ENCODE results near the gene ANLN. TPM values are rescaled to one million over a fixed set of nuclear protein-coding genes. Genes with fewer than 3 reads are reported as not detected.

The ANLN gene
- polyA plus RNA-seq, 3 donors, result 0.12 to 1.1 (median 0.25) TPM

DNA sequence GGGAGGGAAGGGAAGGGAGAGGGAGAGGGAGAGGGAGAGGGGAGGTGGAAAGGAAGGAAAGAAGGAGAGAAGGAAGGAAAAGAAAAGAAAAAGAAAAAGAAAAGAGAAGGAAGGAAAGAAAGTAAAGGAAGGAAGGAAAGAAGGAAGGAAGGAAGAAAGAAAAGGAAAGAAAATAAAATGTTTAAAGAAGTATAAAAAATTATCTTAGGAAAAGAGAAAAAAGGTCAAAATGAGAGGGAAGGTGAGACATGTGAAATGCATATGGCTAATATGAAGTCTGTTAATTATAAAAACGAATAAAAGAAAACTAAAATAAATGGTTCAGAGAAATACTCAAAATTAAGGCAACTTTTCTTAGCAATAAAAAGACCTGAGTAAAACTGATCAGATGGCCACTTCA is 46.1 kb upstream of the ANLN start:
- H3K27ac Mint-ChIP-seq, result no peak overlapping the region
- DNase-seq, result no peak
- H3K79me2 ChIP-seq (ENCODE audit: insufficient read depth, low read length), result no peaks in the 10 kb centered on the region
- no peak overlapping the region for H3K27ac ChIP-seq (ENCODE audit: low read depth in 1 of 2, low read length in 2 of 2)
- H3K9ac ChIP-seq (ENCODE audit: insufficient read depth, low read length, poor library complexity, severe bottlenecking), result no peak overlapping the region
- H3K4me3 Mint-ChIP-seq, result no peak overlapping the region
- H3K27me3 ChIP-seq (ENCODE audit: control insufficient read depth in 2 of 2, insufficient read depth in 2 of 2, low read length in 2 of 2), result no peaks in the 10 kb centered on the region
- H3K36me3 ChIP-seq (replicated peaks in 1 of 2; ENCODE audit: control insufficient read depth in 1 of 2, insufficient read depth in 2 of 2, low read length in 2 of 2), result no peaks in the 10 kb centered on the region
- whole genome bisulfite sequencing (ENCODE audit: insufficient coverage), result no CpG with 5 or more reads among the region's 1 CpG
- intact Hi-C loops (cut with micrococcal nuclease), result no loop called here
- H3K9me3 ChIP-seq (replicated peaks in 1 of 2; ENCODE audit: control insufficient read depth in 1 of 2, insufficient read depth in 1 of 2, low read length in 2 of 2), result no peaks in the 10 kb centered on the region
- H3K4me2 ChIP-seq (replicated peaks; ENCODE audit: extremely low read depth, low read length, poor library complexity, severe bottlenecking), result no peak overlapping the region
- H3K4me1 Mint-ChIP-seq, result peaks cover 9% of the 10 kb centered on the region
- TF ChIP-seq, protein P1, sequence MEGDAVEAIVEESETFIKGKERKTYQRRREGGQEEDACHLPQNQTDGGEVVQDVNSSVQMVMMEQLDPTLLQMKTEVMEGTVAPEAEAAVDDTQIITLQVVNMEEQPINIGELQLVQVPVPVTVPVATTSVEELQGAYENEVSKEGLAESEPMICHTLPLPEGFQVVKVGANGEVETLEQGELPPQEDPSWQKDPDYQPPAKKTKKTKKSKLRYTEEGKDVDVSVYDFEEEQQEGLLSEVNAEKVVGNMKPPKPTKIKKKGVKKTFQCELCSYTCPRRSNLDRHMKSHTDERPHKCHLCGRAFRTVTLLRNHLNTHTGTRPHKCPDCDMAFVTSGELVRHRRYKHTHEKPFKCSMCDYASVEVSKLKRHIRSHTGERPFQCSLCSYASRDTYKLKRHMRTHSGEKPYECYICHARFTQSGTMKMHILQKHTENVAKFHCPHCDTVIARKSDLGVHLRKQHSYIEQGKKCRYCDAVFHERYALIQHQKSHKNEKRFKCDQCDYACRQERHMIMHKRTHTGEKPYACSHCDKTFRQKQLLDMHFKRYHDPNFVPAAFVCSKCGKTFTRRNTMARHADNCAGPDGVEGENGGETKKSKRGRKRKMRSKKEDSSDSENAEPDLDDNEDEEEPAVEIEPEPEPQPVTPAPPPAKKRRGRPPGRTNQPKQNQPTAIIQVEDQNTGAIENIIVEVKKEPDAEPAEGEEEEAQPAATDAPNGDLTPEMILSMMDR (IDR thresholded peaks at IDR 0.05), result no peak
- H3K4me3 ChIP-seq (replicated peaks in 1 of 3; ENCODE audit: low read depth in 2 of 3, low read length in 3 of 3), result no peak overlapping the region
- H3K9me3 Mint-ChIP-seq, result no peaks in the 10 kb centered on the region
- no peaks in the 10 kb centered on the region for H3K36me3 Mint-ChIP-seq
- no peaks in the 10 kb centered on the region for H3K27me3 Mint-ChIP-seq (ENCODE audit: low read depth in 3 of 3)
- H3K4me1 ChIP-seq (ENCODE audit: control insufficient read depth in 1 of 2, insufficient read depth in 2 of 2, low read length in 2 of 2), result peaks cover 0 to 2% of the 10 kb centered on the region in 2 donors
- no peaks in the 10 kb centered on the region for H4K20me1 ChIP-seq (ENCODE audit: insufficient read depth, low read length)
- H2AFZ ChIP-seq (ENCODE audit: insufficient read depth, low read depth, low read length, poor library complexity, severe bottlenecking), result no peak overlapping the region

DNA sequence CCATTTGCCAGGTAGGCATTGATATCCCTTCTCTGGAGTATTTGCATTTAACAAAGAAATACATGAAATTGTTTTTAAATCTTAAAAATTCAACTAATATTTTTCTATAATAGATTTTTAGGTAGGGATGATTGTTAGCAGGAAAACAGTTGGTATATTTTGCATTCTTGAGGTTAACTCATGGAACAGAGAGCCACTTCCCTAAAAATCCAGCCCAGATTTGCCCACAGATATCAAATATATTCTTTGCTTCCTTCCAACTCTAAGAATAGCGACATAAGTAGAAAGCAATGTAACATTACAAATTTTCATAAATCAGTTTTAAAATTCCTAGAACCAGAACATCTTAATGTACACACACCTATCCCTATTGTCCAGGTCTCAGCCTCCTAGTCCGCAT is 45.0 kb upstream of the ANLN start:
- no peaks in the 10 kb centered on the region for H3K36me3 Mint-ChIP-seq
- H3K4me1 Mint-ChIP-seq, result peaks cover 9% of the 10 kb centered on the region
- 100% methylated on average over 1 of the region's 2 CpGs for WGBS (ENCODE audit: insufficient coverage)

More for the DNA sequence above, 45.0 kb upstream of the ANLN start:
- H3K27me3 ChIP-seq (ENCODE audit: control insufficient read depth in 2 of 2, insufficient read depth in 2 of 2, low read length in 2 of 2), result no peaks in the 10 kb centered on the region
- no peaks in the 10 kb centered on the region for H3K79me2 ChIP-seq (ENCODE audit: insufficient read depth, low read length)
- no peak overlapping the region for H3K27ac ChIP-seq (ENCODE audit: low read depth in 1 of 2, low read length in 2 of 2)
- H3K4me1 ChIP-seq (ENCODE audit: control insufficient read depth in 1 of 2, insufficient read depth in 2 of 2, low read length in 2 of 2), result peaks cover 0 to 2% of the 10 kb centered on the region in 2 donors
- no peaks in the 10 kb centered on the region for H3K27me3 Mint-ChIP-seq (ENCODE audit: low read depth in 3 of 3)
- intact Hi-C loops (cut with micrococcal nuclease), result no loop called here
- no peak overlapping the region for H3K9ac ChIP-seq (ENCODE audit: insufficient read depth, low read length, poor library complexity, severe bottlenecking)
- TF ChIP-seq, protein P1 (IDR thresholded peaks at IDR 0.05), result no peak
- no peaks in the 10 kb centered on the region for H3K9me3 ChIP-seq (replicated peaks in 1 of 2; ENCODE audit: control insufficient read depth in 1 of 2, insufficient read depth in 1 of 2, low read length in 2 of 2)
- H4K20me1 ChIP-seq (ENCODE audit: insufficient read depth, low read length), result no peaks in the 10 kb centered on the region
- no peak overlapping the region for H2AFZ ChIP-seq (ENCODE audit: insufficient read depth, low read depth, low read length, poor library complexity, severe bottlenecking)
- no peak for DNase-seq
- H3K9me3 Mint-ChIP-seq, result no peaks in the 10 kb centered on the region
- no peak overlapping the region for H3K4me3 ChIP-seq (replicated peaks in 1 of 3; ENCODE audit: low read depth in 2 of 3, low read length in 3 of 3)
- H3K4me3 Mint-ChIP-seq, result no peak overlapping the region
- H3K27ac Mint-ChIP-seq, result no peak overlapping the region
- no peak overlapping the region for H3K4me2 ChIP-seq (replicated peaks; ENCODE audit: extremely low read depth, low read length, poor library complexity, severe bottlenecking)
- H3K36me3 ChIP-seq (replicated peaks in 1 of 2; ENCODE audit: control insufficient read depth in 1 of 2, insufficient read depth in 2 of 2, low read length in 2 of 2), result no peaks in the 10 kb centered on the region

All from CD14-positive monocyte (primary cell).